ENCODE measurements around the gene PDILT. TPM values are rescaled to one million over a fixed set of nuclear protein-coding genes. Genes with fewer than 3 reads are reported as not detected.

PDILT gene
- total RNA-seq, 1 experiment from 2014 or later: not detected

GRCh38 chr16:20333120-20333519 lies 71.4 kb downstream of the PDILT start:
- CTCF ChIA-PET: no interaction called here
- POLR2A ChIA-PET (ENCODE audit: low non-redundant PET): no interaction called here

GRCh38 chr16:20332411-20332810 lies 72.1 kb downstream of the PDILT start:
- POLR2A ChIA-PET (ENCODE audit: low non-redundant PET): no interaction called here
- CTCF ChIA-PET: interaction anchor here (0.6 kb wide), 1 partner anchor 424 kb away, joined by 3 read pairs; no protein-coding TSS in a partner anchor
- Histone ChIP-seq H3K4me3 (ENCODE audit: low read depth, low read length, poor library complexity, severe bottlenecking) (no peak overlapping the region), H3K9me3 (ENCODE audit: low read depth, low read length, poor library complexity, severe bottlenecking) (no peaks in the 10 kb centered on the region), H3K27ac (ENCODE audit: low read depth, low read length, poor library complexity, severe bottlenecking) (no peak overlapping the region), H3K36me3 (ENCODE audit: insufficient read depth, low read length, poor library complexity, severe bottlenecking) (no peaks in the 10 kb centered on the region), H3K27me3 (replicated peaks; ENCODE audit: insufficient read depth, low read depth, low read length, poor library complexity) (peaks cover under 1% of the 10 kb centered on the region), H3K4me1 (ENCODE audit: insufficient read depth, low read length, poor library complexity, severe bottlenecking) (no peaks in the 10 kb centered on the region)
- no peak for DNase-seq (ENCODE audit: low spot score)
- TF ChIP-seq EZH2 (IDR thresholded peaks at IDR 0.05; ENCODE audit: borderline replicate concordance, low read depth, low read length, poor library complexity, severe bottlenecking) (no peak), CTCF (conservative IDR thresholded peaks at IDR 0.05; ENCODE audit: low read depth, low read length) (no peak)
- BruUV-seq (replicated peaks): no TSS peak
- intact Hi-C loops (cut with micrococcal nuclease; ENCODE audit: unreplicated experiment): no loop called here

More at GRCh38 chr16:20333120-20333519, 71.4 kb downstream of the PDILT start:
- no peak for TF ChIP-seq EZH2 (IDR thresholded peaks at IDR 0.05; ENCODE audit: borderline replicate concordance, low read depth, low read length, poor library complexity, severe bottlenecking)
- no peak for TF ChIP-seq CTCF (conservative IDR thresholded peaks at IDR 0.05; ENCODE audit: low read depth, low read length)
- H3K27ac ChIP-seq (ENCODE audit: low read depth, low read length, poor library complexity, severe bottlenecking): no peak overlapping the region
- H3K27me3 ChIP-seq (replicated peaks; ENCODE audit: insufficient read depth, low read depth, low read length, poor library complexity): peaks cover 4% of the 10 kb centered on the region
- intact Hi-C loops (cut with micrococcal nuclease; ENCODE audit: unreplicated experiment): no loop called here
- no peak for DNase-seq (ENCODE audit: low spot score)
- no TSS peak for BruUV-seq (replicated peaks)
- no peak overlapping the region for H3K4me3 ChIP-seq (ENCODE audit: low read depth, low read length, poor library complexity, severe bottlenecking)
- no peaks in the 10 kb centered on the region for H3K9me3 ChIP-seq (ENCODE audit: low read depth, low read length, poor library complexity, severe bottlenecking)
- H3K36me3 ChIP-seq (ENCODE audit: insufficient read depth, low read length, poor library complexity, severe bottlenecking): no peaks in the 10 kb centered on the region
- no peaks in the 10 kb centered on the region for H3K4me1 ChIP-seq (ENCODE audit: insufficient read depth, low read length, poor library complexity, severe bottlenecking)

DNA sequence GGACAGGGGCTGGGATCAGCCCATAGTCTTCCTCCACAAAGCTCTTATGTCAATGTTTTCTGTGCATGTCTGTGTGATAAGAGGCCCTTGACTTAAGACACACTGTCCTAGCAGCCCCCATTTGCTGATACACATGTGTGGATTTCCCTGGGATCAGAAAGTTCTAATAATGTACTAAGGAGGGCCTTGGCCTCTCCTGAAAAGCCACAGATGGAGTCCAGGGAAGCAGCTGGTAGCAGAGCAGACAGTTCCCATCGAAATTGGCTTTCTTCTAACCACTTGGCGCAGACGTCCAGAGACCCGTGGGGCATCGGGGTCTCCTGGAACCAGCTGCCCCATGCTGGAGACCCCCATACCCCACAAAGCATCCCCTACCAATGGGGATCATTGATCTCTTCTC lies 72.9 kb downstream of the PDILT start:
- no TSS peak for BruUV-seq (replicated peaks)
- no peaks in the 10 kb centered on the region for H3K36me3 ChIP-seq (ENCODE audit: insufficient read depth, low read length, poor library complexity, severe bottlenecking)
- ChIA-PET POLR2A (ENCODE audit: low non-redundant PET) (no interaction called here), CTCF (no interaction called here)
- no peaks in the 10 kb centered on the region for H3K27me3 ChIP-seq (replicated peaks; ENCODE audit: insufficient read depth, low read depth, low read length, poor library complexity)
- DNase-seq (ENCODE audit: low spot score): no peak
- no peaks in the 10 kb centered on the region for H3K9me3 ChIP-seq (ENCODE audit: low read depth, low read length, poor library complexity, severe bottlenecking)
- intact Hi-C loops (cut with micrococcal nuclease; ENCODE audit: unreplicated experiment): no loop called here
- no peaks in the 10 kb centered on the region for H3K4me1 ChIP-seq (ENCODE audit: insufficient read depth, low read length, poor library complexity, severe bottlenecking)
- TF ChIP-seq EZH2 (IDR thresholded peaks at IDR 0.05; ENCODE audit: borderline replicate concordance, low read depth, low read length, poor library complexity, severe bottlenecking): no peak
- TF ChIP-seq CTCF (conservative IDR thresholded peaks at IDR 0.05; ENCODE audit: low read depth, low read length): no peak
- H3K4me3 ChIP-seq (ENCODE audit: low read depth, low read length, poor library complexity, severe bottlenecking): no peak overlapping the region
- H3K27ac ChIP-seq (ENCODE audit: low read depth, low read length, poor library complexity, severe bottlenecking): no peak overlapping the region
